Ishikawa (cell line): ENCODE results near the gene TMCO6.

Experiments used
- CEBPB ChIP-seq: IDR thresholded peaks from 2 replicates; pipeline ENCODE4 v1.6.1; 2012
- CREB1 ChIP-seq: IDR thresholded peaks from 2 replicates; pipeline ENCODE4 v1.6.1; 2012; ENCODE audit warnings: low read depth
- EGR1 ChIP-seq: IDR thresholded peaks from 2 replicates; pipeline ENCODE4 v1.6.1; 2012
- EP300 ChIP-seq: IDR thresholded peaks from 2 replicates; pipeline ENCODE4 v1.6.1; 2012; ENCODE audit warnings: borderline replicate concordance
- FOXM1 ChIP-seq: IDR thresholded peaks from 2 replicates; pipeline ENCODE4 v1.6.1; 2012; ENCODE audit warnings: low read depth, borderline replicate concordance
- MAX ChIP-seq: IDR thresholded peaks from 2 replicates; pipeline ENCODE4 v1.6.1; 2012
- NFIC ChIP-seq: IDR thresholded peaks from 2 replicates; pipeline ENCODE4 v1.6.1; 2012
- RAD21 ChIP-seq: IDR thresholded peaks from 2 replicates; pipeline ENCODE4 v1.6.1; 2012; ENCODE audit warnings: low read depth
- REST ChIP-seq: IDR thresholded peaks from 2 replicates; pipeline ENCODE4 v1.6.1; 2012; ENCODE audit warnings: low read depth, mild to moderate bottlenecking
- TAF1 ChIP-seq: IDR thresholded peaks from 2 replicates; pipeline ENCODE4 v1.6.1; 2012; ENCODE audit warnings: low read depth, mild to moderate bottlenecking
- TCF12 ChIP-seq: IDR thresholded peaks from 2 replicates; pipeline ENCODE4 v1.6.1; 2012; ENCODE audit warnings: low read depth
- TEAD4 ChIP-seq: IDR thresholded peaks from 2 replicates; pipeline ENCODE4 v1.6.1; 2012
- USF1 ChIP-seq: IDR thresholded peaks from 2 replicates; pipeline ENCODE4 v1.6.1; 2012
- YY1 ChIP-seq: IDR thresholded peaks from 2 replicates; pipeline ENCODE4 v1.6.1; 2012; ENCODE audit warnings: low read depth
- ZBTB7A ChIP-seq: IDR thresholded peaks from 2 replicates; pipeline ENCODE4 v1.6.1; 2012; ENCODE audit warnings: low read depth

Gene TMCO6

GRCh38 chr5:140639148-140639981 is at the start of gene TMCO6:
Gene TMCO6 (plus strand): TSS chr5:140639451. CDS start chr5:140639528, 77 bp downstream.
- TF ChIP-seq CEBPB (0 out of 2 replicates have a peak, but pooled peaks have one; percentile 36), CREB1 (no peak), REST (no peak), ZBTB7A (peak; percentile 62; the same call in 1 of the 2 replicates), YY1 (peak; percentile 50; the same call in 1 of the 2 replicates), TAF1 (peak; percentile 73), RAD21 (peak; percentile 59), MAX (peak; percentile 83)

- TF ChIP-seq YY1, result no peak
- TF ChIP-seq EP300, result no peak
- TF ChIP-seq RAD21, result no peak
- TF ChIP-seq MAX, result no peak
- TF ChIP-seq USF1, result no peak
Measured at GRCh38 chr5:140590861-140591260, 48.4 kb upstream of the TMCO6 start.

GRCh38 chr5:140591747-140592372 is 47.4 kb upstream of the TMCO6 start:
- TF ChIP-seq REST (no peak), TCF12 (no peak), USF1 (no peak), FOXM1 (no peak), RAD21 (no peak), MAX (no peak), CREB1 (no peak), TEAD4 (no peak), TAF1 (no peak), YY1 (no peak), CEBPB (no peak), ZBTB7A (no peak), EP300 (no peak), NFIC (no peak), EGR1 (no peak)

GRCh38 chr5:140594169-140594568 is 45.1 kb upstream of the TMCO6 start:
- TF ChIP-seq EP300 (no peak), NFIC (0 out of 2 replicates have a peak, but pooled peaks have one; percentile 15)

- no peak for TF ChIP-seq REST
- 0 out of 2 replicates have a peak, but pooled peaks have one; percentile 18 for TF ChIP-seq ZBTB7A
- TF ChIP-seq NFIC, result peak; percentile 79
- 0 out of 2 replicates have a peak, but pooled peaks have one; percentile 42 for TF ChIP-seq CEBPB
Measured at GRCh38 chr5:140595538-140596300, 43.5 kb upstream of the TMCO6 start.
